Keratinocyte (primary cell): ENCODE data around the gene KIF11.
"Not testable (repeated sequence)": the region's sequence is repeated elsewhere in the genome, so short reads cannot be mapped to it uniquely, and the experiment has no call there.

Source experiments
- EZH2 ChIP-seq: IDR thresholded peaks from one replicate; pipeline ENCODE4 v1.6.1; 2012; ENCODE audit warnings: inconsistent platforms, mild to moderate bottlenecking, low read length, moderate library complexity
- TF ChIP-seq, protein P1 (sequence below), 3 experiments: IDR thresholded peaks in 1 of 3; conservative IDR thresholded peaks in 1 of 3; optimal IDR thresholded peaks in 1 of 3; 2 replicates in 2 of 3; 3 replicates in 1 of 3; pipeline versions ENCODE3 to v1.5.1; 2011; ENCODE audit warnings: low read length in 3 of 3, mild to moderate bottlenecking in 3 of 3, moderate library complexity in 2 of 3, control low read depth in 1 of 3, inconsistent platforms in 1 of 3; ENCODE audit not compliant: insufficient read depth in 2 of 3; ENCODE audit errors: extremely low read depth in 1 of 3

DNA sequence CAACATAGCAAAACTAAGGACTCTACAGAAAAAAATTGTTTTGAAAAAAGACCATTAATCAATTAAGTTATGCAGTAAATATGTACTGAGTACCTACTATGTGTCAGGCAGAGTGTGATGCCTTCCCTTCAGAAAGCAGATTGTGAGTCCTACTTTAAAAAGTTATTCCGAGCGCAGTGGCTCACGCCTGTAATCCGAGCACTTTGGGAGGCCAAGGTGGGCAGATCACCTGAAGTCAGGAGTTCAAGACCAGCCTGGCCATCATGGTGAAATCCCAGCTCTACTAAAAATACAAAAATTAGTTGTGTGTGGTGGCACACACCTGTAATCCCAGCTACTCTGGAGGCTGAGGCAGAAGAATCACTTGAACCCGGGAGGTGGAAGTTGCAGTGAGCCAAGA is 23.3 kb upstream of the KIF11 start:
- TF ChIP-seq, protein P1, sequence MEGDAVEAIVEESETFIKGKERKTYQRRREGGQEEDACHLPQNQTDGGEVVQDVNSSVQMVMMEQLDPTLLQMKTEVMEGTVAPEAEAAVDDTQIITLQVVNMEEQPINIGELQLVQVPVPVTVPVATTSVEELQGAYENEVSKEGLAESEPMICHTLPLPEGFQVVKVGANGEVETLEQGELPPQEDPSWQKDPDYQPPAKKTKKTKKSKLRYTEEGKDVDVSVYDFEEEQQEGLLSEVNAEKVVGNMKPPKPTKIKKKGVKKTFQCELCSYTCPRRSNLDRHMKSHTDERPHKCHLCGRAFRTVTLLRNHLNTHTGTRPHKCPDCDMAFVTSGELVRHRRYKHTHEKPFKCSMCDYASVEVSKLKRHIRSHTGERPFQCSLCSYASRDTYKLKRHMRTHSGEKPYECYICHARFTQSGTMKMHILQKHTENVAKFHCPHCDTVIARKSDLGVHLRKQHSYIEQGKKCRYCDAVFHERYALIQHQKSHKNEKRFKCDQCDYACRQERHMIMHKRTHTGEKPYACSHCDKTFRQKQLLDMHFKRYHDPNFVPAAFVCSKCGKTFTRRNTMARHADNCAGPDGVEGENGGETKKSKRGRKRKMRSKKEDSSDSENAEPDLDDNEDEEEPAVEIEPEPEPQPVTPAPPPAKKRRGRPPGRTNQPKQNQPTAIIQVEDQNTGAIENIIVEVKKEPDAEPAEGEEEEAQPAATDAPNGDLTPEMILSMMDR (optimal IDR thresholded peaks at IDR 0.05 in 1 of 3, IDR thresholded peaks at IDR 0.05 in 1 of 3, conservative IDR thresholded peaks at IDR 0.05 in 1 of 3; ENCODE audit: extremely low read depth in 1 of 3, insufficient read depth in 2 of 3, low read length in 3 of 3), result not testable (repeated sequence)
- not testable (repeated sequence) for TF ChIP-seq EZH2
